HL-60 (cell line): ENCODE measurements around the gene DNAJC19.
"Not testable (repeated sequence)": the region's sequence is repeated elsewhere in the genome, so short reads cannot be mapped to it uniquely, and the experiment has no call there.

Source experiments
- POLR2AphosphoS5 ChIP-seq: IDR thresholded peaks from 2 replicates; pipeline ENCODE4 v1.6.1; 2012; ENCODE audit warnings: low read depth
- TF ChIP-seq, protein P1 (sequence below): IDR thresholded peaks from one replicate; pipeline ENCODE4 v1.5.1; 2011; ENCODE audit warnings: low read length, control low read depth, inconsistent platforms; ENCODE audit not compliant: insufficient read depth

DNA sequence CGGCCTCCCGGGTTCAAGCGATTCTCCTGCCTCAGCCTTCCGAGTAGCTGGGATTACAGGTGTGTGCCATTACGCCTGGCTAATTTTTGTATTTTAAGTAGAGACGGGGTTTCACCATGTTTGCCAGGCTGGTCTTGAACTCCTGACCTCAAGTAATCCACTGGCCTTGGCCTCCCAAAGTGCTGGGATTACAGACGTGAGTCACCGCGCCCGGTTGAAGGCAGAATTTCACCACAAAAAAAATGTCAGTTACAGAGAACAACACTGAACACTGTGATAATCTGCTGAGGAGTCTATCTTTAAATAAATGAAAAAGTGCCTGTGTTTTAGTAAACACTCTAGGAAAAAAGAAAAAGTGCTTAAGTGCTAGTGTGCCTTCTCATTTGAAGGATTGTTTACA is 3.2 kb downstream of the DNAJC19 start:
- not testable (repeated sequence) for TF ChIP-seq POLR2AphosphoS5
- TF ChIP-seq, protein P1, sequence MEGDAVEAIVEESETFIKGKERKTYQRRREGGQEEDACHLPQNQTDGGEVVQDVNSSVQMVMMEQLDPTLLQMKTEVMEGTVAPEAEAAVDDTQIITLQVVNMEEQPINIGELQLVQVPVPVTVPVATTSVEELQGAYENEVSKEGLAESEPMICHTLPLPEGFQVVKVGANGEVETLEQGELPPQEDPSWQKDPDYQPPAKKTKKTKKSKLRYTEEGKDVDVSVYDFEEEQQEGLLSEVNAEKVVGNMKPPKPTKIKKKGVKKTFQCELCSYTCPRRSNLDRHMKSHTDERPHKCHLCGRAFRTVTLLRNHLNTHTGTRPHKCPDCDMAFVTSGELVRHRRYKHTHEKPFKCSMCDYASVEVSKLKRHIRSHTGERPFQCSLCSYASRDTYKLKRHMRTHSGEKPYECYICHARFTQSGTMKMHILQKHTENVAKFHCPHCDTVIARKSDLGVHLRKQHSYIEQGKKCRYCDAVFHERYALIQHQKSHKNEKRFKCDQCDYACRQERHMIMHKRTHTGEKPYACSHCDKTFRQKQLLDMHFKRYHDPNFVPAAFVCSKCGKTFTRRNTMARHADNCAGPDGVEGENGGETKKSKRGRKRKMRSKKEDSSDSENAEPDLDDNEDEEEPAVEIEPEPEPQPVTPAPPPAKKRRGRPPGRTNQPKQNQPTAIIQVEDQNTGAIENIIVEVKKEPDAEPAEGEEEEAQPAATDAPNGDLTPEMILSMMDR = not testable (repeated sequence)
